NCI-H1048 (cell line): ENCODE measurements around the gene VWA3B.
"Not testable (repeated sequence)": the region's sequence is repeated elsewhere in the genome, so short reads cannot be mapped to it uniquely, and the experiment has no call there.

Source experiments
- DNase-seq: peaks from one replicate; lab custom pipeline; 2025; lab: John Stamatoyannopoulos, UW

VWA3B gene

DNA sequence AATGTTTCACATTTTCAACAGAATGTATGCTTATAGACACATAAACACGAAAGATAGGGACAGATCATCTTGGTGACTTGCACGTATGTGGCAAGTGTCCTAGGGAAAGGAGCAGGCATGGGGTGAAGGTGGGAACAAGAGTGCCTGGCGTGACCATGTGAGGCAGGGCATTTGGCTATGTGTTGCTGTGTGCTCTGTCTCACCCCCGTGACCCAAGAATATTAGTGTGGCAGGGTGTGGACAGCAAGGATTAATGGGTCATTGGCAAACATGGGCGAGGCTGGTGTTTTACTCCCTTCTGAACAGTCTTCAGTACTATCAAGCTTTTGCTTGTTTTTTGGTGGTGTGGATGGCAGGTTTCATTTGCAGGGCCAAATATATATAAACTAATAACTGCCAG, 1.3 kb upstream of the VWA3B start:
- no peak for DNase-seq

DNA sequence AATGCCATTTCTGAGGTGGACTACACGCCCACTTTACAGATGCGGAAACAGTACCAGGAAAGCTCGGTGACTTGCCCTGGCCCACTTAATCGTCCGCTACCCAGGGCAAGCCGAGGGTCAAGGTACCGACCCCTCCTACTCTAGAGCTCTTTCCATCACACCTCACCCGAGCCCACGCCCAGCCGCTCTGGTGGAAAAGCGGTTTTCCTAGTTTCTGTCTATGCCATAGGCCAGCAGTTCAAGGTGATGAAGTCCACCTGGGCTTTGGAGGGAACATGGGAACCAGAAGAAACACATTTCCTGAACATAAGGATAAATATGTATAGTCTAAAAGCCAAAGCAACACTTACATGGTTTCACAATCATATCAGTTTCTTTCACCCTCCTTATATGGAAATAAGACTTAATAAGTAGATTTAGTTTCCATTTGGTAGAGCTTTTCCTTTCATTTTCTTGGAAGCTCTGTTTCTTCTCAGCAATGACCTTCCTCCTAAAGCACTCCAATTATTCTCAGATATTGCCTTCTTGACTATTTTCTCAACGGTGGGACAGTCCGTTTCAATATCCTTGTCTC, 567 bp downstream of the VWA3B start:
- DNase-seq = no peak

DNA sequence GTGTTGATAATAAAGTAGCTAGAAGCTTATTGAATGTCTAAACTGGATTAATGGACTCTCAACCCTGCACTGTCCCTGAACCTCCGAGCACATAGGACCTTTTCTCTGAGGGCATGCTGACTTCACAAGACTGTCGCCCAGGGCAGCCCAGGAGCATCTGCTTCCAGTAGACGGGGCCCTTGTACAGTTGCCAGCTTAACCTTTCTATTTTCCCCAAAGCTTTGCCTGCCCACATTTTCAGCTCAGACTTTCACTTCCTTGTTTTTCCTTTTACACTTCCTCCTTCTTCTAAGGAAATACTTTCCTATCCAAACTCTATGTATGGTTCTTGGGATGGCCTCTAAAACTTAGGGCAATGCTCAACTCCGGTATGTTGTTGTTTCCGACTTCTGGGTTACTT, 1.3 kb downstream of the VWA3B start:
- DNase-seq = no peak

DNA sequence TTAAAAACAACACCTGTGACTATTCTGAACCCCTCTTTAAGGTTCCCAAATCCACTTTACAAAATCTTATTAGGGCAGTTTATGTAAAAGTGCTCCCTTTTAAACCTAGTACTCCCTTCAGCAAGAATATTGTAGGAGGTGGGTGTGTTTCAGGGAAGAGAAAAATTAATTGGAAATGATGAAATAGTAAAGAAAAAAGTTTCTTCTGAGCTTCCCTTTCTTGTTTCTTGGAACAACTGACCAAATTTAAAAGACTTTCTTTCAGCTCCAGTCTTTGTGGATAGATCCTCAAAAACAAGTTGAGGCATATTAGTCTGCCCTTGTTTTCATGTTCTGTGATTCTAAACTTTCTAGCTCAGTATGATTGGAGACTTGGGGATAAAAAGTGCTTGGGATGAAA, 3.0 kb downstream of the VWA3B start:
- no peak for DNase-seq

DNA sequence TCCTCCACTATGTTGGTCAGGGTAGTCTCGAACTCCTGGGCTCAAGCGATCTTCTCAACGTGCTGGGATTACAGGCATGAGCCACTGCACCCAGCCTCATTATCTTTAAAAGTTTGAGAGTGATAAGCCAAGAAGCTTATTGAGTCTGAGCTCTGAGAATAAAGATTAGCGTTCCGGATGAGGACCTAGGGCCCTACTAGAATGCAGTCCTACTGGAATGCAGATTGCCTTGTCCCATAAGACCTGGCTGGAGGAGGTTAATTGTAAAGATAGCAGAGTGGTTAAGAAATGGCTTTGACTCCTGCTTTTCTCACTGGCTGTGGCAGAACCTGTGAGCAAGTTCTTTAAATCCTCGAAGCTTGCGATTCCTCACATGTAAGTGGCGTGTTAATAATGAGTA, 4.0 kb downstream of the VWA3B start:
- DNase-seq = no peak

DNA sequence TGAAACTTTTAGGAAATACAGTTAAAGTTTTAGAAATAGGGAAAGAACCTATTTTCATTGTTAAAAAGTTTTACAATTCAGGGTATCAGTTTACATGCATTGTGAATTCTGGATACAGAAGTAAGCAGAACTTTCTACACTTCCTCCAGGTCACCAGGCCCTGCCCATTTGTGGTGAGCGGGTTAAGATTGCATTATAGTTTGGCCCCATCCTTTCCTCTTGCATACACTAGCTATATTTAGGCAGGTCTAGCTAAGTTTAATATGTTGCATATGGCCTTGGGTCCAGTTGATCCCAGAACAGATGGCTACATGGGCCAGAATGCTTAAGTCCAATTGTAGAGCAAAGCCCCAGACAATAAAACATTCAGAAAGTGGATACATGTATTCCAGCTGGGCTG, 4.8 kb downstream of the VWA3B start:
- no peak for DNase-seq

DNA sequence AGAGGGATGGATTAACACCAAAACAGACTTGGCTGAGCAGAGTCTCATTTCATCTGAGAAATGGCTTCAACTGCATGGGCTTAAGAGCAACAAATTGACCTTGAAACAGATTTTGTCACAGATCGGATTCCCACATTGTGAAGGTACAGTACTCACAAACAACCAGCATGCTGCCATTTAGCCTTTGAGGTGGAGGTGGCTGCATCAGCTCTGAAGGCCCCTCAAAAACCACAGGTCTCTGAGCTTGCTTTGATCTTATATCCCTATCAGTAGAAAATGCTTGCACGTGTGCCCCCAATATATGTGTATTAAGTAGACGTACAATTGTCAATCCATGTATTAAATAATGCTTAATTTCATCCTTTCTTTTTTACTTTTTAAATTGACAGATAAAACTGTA, 6.2 kb downstream of the VWA3B start:
- DNase-seq = no peak

DNA sequence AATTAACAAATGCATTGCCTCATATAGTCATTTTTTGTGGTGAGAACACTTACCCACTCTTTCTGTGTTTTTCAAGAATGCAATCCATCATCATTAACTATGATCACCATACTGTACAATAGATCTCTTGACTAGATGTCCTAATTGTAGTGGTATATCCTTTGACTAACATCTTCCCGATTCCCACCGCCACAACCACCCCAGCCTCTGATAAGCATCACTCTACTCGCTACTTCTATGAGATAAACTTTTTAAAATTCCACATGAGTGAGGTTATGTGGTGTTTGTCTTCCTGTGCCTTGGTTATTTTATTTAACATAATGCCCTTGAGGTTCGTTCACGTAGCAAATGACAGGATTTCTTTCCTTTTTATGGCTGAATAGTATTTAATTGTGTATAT, 6.6 kb downstream of the VWA3B start:
- DNase-seq = no peak

DNA sequence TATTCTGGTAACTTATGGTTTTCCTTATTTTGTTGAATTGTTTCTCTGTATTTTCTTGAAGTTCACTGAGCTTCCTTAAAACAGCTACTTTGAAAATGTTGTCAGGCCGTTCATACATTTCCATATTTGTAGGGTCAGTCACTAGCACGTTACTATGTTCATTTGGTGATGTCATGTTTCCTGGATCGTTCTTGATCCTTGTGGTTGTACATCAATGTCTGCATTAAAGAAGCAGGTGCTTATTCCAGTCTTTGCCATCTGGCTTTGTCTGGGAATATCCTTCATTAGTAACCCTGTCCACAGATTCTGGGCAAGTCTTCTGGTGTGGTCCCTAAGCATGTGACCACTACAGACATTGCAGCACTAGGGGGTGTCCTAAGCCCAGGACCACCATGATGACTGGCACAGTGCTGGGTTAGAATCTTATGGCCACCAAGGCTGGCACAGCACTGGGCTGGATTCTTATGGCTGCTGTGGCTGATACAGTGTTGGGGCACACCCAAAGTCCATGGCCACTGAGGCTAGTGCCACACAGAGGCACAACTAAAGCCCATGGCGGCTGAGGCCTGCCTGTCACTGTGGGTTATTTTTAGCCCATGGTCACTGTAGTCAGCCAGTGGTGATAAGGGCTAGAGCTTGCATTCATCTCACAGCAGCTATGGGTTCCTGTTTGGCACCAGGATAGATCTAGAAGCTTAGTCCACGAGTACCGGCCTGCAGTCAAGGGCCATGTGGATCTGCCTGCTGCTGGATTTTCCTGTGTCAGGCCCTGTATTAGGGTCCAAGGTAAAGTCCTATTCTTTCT, 13.2 kb downstream of the VWA3B start:
- DNase-seq = no peak

DNA sequence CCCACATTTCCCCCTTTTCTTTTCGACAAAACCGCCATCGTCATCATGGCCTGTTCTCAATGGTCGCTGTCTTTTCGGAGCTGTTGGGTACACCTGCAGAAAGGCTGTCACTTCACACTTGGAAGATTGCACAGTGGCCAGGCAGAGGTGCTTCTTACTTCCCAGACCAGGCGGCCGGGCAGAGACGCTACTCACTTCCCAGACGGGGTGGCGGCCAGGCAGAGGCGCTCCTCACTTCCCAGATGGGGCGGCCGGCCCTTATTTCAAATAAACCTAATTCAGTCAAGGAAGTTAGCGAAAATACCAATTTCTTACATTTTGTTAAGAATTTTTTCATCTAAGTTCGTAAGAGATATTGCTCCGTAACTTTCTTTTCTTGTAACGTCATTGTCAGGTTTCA, 15.3 kb downstream of the VWA3B start:
- DNase-seq = not testable (repeated sequence)

DNA sequence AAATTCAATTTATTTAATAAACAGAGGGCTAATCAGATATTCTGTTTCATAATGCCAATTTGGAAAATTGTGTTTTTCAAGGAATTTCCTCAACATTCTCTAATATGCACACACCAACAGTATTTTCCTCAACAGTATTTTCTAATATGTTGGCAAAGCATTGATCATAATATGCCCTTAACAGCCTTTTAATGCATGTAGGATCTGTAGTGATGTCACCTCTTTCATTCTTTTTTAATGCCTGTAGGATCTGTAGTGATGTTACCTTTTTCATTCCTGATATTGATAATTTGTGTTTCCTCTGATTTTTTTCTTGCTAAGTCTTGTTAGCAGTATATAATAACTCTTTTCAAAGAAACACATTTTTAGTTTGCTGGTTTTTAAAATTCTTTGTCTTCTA, 15.9 kb downstream of the VWA3B start:
- no peak for DNase-seq

DNA sequence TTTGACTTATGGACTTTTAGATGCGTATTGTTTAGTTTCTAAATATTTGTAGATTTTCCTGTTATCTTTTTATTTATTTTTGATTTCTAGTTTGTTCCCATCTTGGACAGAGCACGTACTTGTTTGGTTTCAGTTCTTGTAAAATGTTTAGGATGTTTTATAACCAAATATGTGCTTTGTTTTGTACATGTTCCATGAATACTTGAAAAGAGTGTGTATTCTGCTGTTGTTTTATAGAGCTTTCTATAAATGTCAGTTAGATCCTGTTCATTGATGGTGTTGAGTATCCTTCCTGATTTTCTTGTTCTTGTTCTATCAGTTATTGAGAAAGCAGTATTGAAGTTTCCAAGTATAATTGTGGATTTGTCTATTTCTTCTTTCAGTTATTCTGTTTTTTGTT, 21.1 kb downstream of the VWA3B start:
- DNase-seq = no peak

DNA sequence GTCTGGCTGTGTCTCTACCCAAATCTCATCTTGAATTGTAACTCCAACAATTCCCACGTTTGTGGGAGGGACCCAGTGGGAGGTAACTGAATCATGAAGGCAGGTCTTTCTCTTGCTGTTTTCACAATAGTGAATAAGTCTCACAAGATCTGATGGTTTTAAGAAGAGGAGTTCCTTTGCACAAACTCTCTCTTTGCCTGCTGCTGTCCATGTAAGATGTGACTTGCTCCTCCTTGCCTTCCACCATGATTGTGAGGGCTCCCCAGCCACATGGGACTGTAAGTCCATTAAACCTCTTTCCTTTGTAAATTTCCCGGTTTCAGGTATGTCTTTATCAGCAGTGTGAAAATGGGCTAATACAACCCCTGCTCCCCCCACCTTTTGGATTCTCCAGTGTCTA, 23.8 kb downstream of the VWA3B start:
- DNase-seq = no peak

DNA sequence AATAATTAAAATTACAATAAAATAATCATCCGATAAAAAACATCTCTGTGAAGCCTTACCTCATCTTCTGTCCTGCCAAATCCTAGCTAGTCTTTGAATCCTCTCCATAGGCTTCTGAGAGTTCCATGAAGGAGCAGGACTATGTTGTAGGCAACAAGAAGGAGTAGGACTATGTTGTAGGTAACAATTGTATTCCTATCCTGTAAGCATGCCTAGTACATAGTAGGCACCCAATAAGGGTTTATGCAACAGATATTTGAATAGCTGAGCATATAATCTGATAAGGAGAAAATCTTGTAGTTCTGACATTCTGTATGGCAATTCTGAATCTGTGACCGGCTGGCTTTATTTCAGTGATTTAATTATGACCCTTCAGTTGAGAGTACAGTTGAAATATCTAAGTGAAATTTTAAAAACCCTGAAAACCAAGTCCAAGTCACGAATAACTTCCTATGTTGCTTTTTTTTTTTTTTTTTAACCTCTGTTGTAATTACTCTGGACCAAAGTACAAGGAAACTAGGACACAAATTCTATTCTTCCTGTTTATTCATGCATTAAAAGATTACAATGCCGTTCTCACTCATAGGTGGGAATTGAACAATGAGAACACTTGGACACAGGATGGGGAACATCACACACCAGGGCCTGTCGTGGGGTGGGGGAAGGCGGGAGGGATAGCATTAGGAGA, 27.8 kb downstream of the VWA3B start:
- DNase-seq = no peak

DNA sequence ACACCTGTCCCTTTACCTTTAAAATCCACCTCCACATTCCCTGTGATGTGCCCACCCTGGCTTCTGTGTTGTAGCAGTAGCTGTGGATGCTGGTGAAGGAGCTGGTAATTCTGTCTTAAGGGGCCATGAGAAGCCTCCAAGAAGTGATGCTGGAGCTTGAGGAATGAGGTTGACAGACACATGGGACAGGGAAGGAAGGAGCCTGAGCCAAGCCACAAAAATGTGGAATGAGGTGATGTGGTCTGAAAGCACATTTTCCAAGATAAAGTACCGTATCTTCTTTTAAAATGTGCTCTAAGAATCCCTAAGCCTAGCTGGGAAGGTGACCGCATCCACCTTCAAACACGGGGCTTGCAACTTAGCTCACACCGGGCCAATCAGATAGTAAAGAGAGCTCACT, 31.2 kb downstream of the VWA3B start:
- no peak for DNase-seq

DNA sequence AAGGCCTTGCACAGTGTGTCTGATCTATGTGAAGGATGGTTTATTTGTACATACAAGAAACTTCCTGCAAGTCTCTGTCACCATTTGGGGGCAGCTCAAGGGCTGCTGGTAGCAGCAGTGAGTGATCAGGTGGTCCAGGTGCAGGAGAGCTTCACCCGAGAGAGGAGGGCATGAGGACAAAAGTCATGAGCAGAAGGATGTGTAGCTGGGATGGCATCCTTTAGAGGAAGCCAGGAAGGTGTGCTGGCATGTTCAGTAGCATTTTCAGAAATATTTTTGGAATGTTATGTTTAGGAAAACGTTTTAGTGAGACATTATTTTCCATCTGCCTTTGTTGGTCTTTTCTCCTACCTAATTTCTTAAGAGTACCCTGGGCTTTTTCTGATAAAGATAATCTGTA, 31.9 kb downstream of the VWA3B start:
- no peak for DNase-seq

DNA sequence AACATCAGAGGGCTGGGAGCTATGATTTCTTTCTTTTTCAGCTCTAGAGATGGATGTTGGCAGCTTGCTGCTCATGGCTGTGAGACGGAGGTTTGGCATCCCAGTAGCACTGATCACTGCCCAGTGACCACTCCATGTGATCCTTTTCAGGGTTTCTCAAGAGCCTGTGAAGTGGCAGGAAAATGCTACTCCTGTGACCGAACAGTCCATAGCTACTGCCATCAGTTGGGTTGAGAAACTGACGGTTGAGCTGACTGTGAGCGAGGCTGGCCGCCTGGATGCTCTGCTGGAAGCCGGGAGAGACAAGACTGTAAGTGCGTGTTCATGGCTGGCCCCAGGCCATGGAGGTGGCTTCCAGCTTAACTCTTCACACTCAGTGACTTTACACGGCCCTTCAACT, 34.2 kb downstream of the VWA3B start:
- DNase-seq = no peak

DNA sequence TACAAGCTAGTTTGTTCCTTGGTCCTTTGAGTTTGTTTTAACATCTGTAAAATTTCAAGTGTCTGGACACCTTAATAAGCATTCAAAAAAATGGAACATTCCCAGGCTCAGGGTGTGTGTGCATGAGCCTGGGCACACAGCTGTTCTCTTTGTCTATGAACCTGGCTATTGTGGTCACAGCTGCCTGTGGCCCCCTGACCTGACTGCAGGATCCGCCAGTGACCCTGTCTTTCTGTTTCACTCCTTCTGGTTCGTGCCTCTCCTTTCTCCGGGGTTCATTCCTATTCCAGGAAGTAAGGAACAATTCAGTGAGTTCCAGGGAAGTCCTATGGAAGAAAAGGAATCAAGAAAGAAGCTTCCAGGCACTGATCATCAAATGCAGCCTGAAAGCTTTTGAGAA, 35.6 kb downstream of the VWA3B start:
- no peak for DNase-seq

DNA sequence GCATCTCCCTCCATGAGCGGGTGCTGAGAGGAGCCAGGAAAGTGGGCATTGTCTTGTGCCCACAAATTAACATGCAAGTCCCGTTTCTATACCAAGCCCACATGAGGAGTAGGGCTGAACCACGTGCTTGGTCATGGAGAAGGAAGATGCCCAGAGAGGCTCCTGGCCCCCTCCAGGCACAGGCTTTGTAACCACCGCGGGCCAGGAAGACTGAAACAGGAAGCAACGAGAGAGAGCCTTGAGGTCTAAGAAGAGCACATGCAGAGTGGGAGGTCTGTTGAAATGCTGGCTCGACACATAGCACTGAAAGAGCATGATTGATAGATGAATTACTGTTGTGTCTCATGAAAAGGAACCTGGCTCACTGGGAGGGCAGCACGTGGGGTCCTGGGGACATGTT, 36.3 kb downstream of the VWA3B start:
- DNase-seq = no peak

DNA sequence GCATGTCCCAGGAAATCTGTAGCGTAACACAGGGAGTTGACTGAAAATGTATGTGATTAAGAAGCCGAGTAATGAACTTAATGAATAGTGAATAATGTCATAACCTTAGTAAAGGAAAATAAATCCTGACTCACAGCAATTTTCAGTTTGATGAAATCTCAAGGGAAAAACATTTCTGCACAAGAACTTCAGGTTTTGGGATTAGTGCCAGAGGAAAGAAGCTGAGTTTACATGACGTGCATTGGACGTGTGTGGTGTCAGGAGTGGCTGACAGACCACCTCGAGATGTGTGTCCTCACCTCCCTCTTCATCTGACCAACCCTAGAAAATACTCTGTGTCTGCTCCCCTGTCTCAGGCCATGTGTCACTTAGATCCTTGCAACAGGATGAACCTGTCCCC, 39.1 kb downstream of the VWA3B start:
- no peak for DNase-seq

DNA sequence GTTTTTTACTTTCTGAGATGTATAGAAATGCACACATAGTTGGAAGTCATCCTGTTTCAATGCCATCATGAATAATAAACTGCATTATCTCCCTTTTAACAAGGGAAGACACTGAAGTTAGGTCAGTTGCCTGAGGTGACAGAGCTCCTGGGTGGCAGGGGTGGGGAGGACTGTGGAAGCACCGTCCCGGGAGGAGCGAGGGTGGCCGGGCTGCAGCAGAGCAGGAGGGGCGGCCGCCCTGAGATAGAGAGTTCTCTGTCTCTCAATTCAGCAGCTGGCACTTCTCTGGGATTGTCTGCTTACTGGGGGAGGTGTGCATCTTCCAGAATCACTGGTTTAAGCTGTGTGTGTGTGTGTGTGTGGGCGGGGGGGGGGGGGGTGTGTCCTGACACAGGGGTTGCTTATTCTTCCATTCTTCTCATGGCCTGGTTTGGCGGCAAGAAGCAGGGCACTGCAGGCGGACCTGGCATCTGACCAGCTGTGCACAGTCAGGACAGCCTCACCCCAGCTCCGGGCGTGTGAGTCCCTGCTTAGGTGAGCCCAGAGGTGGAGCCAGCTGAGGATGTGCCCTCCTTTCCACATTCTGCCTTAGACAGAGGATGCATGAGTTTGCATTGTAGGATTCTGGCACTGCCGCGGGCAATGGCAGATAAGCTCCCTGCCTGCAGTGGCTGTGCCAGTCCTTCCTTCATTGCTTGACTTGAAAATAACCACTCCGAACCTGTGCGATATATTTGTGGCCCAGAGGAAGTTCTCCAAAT, 40.4 kb downstream of the VWA3B start:
- DNase-seq = no peak

DNA sequence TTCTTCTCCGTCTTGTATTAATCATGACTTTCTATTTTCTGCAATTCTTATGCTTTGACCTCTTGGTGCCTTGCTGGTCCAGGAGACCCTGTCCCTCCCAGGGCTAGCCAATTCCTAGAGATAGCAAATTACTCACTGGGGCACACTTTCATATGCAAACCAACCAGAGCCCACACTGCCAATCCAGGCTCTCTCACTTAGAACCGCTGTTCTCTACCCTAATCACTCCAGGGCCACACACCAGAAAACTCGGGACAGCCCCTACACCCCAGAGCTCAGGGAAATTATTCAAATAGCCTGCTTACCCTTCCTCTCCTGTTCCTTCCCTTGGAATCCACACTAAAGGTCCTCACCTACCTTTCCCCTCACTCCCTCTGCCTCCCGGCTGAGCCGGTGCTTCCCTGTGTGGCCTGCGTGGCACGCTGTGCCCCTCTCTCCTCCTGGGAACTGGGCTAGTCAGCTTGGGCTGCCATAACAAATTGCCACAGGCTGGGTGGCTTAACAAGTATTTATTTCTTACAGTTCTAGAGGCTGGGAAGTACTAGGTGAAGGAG, 41.7 kb downstream of the VWA3B start:
- no peak for DNase-seq
